NB4 (cell line): ENCODE data around the gene FNDC11.
A peak's percentile ranks its signal among the peaks of the same experiment; 100 is the strongest.

ENCODE experiments used
- MYC ChIP-seq: IDR thresholded peaks from 2 replicates; pipeline ENCODE4 v1.6.1; 2011; ENCODE audit warnings: low read depth, low read length
- POLR2A ChIP-seq: IDR thresholded peaks from 2 replicates; pipeline ENCODE4 v1.6.1; 2011; ENCODE audit warnings: mild to moderate bottlenecking; ENCODE audit not compliant: insufficient read length; ENCODE audit errors: extremely low read depth
- TF ChIP-seq, protein P1 (sequence below): IDR thresholded peaks from one replicate; pipeline ENCODE4 v1.5.1; 2012; ENCODE audit warnings: low read depth, low read length
- TF ChIP-seq, protein P2 (sequence below): IDR thresholded peaks from 2 replicates; pipeline ENCODE4 v1.6.1; 2011; ENCODE audit warnings: low read depth, low read length

DNA sequence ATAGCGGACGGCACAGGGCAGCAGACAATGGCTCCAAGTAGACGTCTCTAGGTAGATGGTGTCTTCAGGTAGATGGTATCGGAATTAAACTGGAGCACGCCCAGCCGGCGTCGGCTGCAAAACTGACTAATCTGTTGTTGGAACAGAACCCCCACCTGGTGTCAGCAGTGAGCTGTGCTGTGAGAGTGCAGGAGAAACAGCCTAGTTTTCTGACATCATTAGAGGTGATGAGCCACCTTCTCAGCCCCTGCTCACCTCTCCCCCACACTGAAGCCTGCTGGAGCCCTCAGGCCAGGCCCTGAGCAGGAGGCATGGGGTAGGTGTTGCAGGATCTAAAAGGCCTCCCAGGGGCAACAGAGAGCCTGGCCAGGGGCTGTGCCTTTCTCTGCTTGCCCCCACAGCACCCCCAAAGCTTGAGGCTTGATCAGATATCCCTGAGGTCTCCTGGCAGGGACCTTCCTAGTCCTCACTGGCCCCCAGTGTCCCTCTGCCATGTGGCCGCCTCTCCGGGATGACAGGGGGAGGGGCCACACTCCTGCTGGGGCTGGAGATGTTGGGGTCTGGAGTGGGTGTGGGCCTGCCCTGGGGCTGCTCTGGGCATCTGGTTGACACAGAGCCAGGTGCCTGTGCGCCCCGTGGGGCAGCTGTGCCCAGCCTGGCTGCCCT is 27.0 kb downstream of the FNDC11 start:
- TF ChIP-seq, protein P1, sequence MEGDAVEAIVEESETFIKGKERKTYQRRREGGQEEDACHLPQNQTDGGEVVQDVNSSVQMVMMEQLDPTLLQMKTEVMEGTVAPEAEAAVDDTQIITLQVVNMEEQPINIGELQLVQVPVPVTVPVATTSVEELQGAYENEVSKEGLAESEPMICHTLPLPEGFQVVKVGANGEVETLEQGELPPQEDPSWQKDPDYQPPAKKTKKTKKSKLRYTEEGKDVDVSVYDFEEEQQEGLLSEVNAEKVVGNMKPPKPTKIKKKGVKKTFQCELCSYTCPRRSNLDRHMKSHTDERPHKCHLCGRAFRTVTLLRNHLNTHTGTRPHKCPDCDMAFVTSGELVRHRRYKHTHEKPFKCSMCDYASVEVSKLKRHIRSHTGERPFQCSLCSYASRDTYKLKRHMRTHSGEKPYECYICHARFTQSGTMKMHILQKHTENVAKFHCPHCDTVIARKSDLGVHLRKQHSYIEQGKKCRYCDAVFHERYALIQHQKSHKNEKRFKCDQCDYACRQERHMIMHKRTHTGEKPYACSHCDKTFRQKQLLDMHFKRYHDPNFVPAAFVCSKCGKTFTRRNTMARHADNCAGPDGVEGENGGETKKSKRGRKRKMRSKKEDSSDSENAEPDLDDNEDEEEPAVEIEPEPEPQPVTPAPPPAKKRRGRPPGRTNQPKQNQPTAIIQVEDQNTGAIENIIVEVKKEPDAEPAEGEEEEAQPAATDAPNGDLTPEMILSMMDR, result peak; percentile 39
- TF ChIP-seq POLR2A (no peak), MYC (no peak)
- TF ChIP-seq, protein P2, sequence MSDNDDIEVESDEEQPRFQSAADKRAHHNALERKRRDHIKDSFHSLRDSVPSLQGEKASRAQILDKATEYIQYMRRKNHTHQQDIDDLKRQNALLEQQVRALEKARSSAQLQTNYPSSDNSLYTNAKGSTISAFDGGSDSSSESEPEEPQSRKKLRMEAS, result no peak
